ENCODE measurements around the gene MRPL2.
"Not testable (repeated sequence)": the region's sequence is repeated elsewhere in the genome, so short reads cannot be mapped to it uniquely, and the experiment has no call there.

Gene MRPL2

DNA sequence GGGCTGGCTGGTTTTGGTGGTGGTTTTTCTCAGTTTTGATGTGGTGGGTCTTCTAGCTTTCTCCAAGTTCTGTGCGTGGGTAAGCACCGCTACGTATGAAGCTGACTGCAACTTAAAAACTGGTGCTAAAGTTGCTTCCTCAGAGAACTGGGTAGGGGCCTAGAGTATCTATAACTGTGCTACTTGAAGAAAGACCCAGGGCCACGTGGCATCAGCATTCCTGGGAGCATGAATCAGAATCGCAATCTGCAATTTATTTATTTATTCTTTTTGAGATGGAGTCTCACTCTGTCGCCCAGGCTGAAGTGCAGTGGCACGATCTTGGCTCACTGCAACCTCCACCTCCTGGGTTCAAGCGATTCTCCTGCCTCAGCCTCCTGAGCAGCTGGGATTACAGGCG lies 22.7 kb upstream of the MRPL2 start:
- not testable (repeated sequence) for DNase-seq

DNA sequence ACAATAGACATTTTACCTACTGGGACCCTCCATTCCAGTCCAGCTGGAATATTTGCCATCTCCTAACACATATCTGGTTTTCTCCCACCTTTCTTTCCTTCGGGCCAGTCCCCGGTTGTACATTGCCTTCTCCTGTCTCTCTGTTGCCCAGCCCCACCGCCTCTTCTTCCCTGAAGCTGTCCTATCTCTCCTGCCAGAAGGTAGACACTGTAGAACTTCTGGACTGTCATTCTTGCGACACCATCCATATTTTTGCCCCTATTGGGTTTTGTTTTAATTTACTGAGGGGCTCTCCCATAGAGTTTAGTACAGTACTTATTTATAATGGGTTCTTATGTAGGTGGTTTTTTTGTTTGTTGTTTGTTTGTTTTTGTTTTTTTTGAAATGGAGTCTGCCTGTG lies 21.8 kb upstream of the MRPL2 start:
- DNase-seq = no peak

DNA sequence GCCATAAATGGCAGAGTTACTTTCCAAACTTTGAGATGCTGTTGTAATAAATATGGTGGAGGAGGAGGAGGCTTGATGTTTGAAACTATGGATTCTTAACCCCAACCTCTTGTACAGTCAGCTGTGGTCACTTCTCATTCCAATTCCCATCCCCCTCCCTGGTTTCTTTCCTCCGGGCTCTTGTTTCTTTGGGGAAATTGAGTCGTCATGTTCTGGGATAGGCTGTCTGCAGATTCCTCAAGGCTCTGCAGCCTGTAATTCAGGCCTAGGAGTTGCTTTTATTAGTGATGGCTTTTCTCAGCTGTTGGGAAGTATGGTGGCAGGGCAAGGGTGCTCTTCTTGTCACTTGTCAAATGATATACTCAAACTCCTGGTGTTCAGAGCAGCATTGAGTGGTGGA lies 19.5 kb upstream of the MRPL2 start:
- DNase-seq = no peak

DNA sequence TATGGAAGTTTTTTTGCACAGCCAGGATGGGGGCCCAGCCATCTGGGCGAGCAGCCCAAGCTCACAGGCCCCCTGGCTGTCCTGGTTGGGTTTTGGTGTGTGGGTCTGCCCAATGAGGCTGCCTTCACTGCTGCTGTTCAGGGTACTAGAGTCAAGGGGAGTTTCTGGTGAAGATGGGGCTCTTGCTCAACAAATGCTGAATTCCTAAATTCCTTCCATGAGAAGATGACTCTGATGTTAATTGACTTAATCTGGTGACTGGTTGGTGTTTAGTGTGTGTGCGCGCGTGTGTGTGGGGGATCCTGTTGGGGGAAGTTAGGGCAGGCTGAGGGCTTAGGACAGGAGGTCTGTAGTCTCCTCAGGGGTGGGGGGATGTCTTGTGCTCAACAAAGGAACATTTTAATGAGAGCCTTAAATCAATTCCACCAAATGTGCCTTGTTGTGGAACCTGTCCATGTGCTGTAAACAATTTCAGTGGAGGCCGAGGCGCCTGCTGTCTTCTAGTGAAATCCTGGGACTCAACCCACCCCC lies 18.8 kb upstream of the MRPL2 start:
- DNase-seq = no peak

DNA sequence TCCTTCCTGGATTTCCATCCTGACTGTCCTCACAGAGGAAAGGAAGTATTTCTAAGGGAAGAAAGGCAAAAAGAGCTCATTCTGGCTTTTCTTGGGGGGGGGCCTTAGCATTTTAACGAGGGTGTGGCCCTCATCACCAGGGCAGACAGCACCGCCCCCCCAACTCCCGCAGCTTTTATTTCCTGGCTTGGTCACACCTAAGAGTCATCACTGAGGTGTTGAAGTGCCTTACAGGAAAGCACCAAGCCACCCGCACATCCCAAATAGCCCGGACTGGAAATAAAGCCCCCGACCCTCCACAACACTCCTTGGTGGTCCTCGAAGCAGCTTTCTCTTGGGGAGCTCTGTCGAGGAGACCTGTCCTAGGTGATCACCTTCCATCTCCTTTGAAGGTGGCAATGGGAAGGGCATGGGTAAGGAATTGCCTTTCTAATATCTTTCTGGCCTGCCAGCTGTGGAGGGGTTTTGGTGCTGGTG lies 18.1 kb upstream of the MRPL2 start:
- no peak for DNase-seq

DNA sequence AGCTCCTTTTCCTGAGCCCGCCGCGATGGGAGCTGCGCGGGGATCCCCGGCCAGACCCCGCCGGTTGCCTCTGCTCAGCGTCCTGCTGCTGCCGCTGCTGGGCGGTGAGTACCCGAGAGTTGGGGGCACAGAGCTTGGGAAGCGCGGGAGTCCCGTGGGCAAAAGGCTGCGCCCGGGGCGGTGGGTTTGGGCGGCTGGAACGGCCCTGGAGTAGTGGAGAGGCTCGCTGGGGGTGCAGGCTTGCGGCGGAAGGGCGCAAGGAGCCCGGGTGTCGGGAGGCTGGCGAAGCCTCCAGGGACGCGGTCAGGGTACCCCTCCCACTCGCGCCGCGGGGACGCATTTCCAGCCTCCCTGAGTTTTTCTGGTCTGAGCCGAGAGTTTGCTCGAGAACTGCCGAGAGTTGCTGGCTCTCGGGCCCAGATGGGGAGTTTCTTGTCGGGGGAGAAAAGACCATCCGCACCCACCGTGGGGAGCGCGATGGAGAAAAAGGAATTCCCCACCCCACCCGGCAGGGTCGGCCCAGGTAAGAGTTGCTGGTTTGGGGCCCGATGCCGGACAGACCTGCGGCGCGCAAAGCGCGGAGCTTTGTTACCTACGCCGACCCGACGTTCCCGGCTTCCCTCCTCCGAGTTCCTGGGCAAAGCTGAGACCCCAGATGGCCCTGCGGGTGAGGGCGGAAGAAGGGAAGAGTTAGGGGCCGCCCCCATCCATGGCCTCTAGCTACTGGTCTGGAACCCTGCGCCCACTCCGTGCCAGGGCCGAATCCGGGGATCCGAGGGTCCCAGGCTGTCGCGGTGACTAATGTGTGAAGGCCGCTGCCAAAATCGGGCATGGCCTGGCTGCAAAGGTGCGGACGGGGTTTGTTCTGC lies 17.5 kb upstream of the MRPL2 start:
- no peak for DNase-seq

DNA sequence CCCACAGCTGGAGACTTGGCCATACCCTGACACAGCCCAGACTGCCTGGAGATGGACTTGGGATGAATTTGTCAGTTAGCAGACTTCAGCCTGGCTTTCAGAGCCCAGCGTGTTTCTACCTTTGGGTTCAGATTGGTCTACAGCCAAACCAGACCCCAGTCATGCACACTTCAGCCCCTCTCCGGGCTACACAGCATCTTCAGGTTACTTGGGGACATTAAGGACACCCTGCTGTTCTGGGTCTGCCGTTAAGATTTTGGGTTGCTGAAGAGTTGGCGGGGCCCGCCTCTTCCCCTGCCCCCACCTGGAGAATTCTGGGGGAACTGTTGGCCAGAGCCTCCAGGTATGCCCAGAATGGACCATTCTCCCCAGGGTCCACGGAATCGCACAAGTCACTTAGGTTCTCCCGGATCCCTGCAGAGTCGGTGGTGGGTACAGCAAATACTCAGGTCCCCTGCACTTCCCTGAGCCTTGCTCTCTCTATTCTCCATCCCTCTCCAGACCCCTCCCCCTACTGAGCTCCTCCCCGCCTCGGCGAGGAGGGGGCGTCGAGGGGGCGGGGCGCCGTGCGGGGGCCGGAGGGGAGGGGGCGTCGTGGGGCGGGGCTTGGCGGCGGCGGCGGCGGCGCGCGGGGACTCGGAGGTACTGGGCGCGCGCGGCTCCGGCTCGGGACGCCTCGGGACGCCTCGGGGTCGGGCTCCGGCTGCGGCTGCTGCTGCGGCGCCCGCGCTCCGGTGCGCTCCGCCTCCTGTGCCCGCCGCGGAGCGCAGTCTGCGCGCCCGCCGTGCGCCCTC lies 16.6 kb upstream of the MRPL2 start, which contains the start of gene PTK7:
Gene PTK7 (plus strand): TSS at position 645 of the 794 bp plus-strand sequence. CDS start 175 bp downstream, outside the sequence.
- peak; percentile 50 for DNase-seq

DNA sequence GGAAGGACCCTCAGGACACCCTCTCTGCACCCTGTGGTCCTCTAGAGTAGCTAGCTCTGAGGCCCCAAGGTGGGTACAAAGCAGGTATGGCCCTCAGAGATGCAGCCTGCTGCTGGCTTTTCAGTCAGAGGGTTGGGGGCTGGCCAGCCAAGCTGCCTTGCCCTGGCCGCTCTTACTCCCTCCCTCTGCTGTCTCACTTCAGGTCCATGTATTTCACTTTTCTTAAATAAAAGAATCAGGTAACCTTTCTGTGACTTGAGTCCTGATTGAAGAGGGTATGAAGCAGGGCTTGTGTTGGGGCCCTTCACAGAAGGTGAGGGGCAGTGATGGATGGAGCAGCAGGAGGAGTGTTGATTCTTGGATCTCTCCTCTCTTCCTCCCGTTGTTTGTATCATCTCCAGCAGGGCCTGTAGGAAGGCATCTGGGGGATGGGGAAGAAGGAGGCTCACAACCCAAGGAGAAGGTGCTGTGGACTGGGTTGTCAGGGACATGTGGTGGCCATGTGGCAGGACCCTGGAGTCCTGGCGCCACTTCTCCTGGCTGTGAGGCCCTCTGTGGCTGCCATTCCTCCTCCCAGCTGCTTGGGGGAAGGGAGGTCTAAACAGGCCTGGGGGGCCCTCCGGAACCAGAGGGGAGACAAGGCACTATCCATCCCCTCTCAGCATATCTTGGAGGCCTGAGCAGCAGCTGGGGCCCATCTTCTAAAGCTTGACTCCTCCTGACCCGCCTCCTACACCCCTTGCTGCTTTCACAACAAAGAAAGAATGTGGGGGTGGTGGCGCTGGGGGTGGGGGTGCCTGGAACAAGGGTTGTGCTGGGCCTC lies 15.8 kb upstream of the MRPL2 start:
- no peak for DNase-seq

DNA sequence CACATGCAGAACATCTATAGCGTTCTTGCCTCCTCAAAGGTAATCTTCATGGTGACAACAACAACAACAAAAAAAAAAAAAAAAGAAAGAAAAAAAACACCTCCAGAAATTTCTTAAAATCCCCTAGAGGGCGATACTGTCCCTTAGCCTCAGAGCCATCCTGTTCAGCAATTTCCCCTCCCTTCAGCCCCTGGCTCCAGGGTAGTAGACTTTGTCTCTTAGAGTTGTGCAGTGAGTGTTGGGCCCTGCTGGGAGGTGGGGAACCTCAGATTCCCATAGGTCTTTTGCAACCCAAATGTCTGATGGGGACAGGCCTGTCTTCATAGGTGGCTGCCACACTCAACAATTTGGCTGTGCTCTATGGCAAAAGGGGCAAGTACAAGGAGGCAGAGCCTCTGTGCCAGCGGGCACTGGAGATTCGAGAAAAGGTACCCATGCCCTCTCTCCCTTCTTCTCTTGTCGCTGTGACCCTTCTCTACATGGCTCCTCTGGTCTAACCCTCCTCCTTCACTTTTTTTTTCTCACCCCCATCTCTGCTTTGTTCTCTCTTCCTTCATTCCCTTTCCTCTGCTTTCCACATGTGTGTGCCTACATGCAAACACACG lies 10.9 kb upstream of the MRPL2 start:
- DNase-seq = no peak

DNA sequence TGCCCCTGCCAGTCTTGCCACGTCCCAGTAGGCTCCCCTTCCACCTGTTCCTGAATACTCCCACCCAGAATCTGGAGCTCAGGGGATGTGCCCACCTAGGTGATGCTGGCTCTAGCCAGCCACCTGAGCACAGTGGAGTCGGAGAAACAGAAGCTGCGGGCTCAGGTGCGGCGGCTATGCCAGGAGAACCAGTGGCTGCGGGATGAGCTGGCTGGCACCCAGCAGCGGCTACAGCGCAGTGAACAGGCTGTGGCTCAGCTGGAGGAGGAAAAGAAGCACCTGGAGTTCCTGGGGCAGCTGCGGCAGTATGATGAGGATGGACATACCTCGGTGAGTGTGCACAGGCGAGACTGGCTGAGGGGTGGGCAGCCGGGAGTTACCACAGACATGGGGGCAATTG lies 3.6 kb upstream of the MRPL2 start:
- no peak for DNase-seq

DNA sequence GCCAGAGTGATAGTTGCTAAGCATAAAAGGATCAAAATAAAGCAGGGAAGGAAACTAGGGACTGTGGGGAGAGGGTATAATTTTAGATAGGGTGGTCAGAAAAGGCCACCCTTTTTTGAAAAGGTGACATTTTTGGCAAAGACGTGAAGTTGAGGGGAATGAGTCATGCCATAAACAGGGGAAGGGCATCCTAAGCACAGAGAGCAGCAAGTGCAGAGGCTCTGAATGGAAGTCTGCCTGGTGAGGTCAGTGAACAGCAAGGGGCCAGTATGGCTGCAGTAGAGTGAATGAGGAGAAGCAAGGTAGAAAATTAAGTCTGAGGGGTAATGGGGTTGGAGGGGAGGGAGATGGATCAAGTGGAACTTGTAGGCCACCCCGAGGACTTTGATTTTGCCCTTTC lies 2.6 kb upstream of the MRPL2 start:
- DNase-seq = no peak

DNA sequence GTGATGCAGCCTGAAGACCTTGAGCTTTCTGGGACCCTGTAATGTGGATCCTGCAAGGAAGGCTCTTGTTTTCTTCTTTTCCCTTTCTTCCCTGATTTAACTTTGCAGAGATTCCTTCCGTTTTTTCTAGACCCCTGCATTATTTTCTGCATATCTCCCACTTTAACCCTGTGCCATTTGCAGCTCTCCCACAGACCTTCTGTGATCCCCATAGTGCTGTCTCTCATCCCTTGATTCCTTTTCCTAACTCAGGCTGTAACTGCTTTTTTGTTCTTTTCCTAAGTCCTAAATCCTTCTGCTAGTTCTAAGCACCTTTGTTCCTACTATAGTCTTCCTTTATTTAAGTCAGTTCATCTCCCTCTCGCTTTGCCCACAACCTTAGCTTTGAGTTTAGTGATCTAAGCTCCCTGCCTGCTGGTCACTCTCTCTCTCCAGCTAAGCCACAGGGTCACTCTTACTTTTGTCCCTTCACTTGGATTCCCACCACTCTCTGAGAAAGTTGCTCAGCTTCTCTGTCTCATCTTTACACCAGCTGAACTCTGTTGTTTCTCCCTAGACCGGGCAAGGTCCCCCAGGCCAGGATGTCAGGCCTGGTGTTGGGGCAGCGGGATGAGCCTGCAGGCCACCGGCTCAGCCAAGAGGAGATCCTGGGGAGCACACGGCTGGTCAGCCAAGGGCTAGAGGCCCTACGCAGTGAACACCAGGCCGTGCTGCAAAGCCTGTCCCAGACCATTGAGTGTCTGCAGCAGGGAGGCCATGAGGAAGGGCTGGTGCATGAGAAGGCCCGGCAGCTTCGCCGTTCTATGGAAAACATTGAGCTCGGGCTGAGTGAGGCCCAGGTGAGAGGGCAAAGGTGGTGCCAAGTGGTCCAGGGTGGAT lies 1.8 kb upstream of the MRPL2 start:
- no peak for DNase-seq

DNA sequence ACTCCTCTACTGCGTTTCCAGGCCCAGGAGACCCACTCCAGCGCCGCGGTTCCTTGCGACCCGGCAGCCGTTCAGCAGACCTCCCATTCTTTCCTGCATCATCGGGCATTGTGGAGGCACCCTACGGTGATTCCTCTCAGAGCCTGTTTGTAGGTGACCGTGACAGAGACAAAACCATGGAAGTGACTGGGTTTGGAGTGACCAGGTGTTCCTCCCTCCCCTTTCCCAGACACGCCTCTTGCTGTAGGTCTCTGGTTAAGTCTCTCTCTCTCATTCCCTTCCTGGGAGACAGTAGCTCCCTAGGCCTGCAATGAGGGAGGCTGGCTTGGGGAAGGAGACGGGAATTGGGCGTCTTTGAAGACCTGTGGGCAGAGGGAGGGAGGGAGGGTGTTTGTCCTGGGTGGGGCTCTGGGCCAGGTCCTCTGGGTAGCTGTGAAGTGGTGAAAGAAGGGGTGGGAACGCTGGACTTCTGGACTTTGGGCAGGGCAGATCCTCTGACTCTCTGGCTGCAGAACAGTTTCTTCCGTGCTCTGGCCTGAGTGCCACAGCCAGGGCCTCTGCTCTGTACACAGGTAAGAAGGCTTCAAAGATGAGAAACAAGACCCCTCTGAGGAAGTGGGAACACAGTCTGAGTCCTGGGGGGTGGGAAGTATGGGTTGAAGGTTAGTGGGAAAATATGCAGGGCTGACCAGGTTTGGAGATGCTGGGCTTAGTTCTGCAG lies 960 bp upstream of the MRPL2 start:
- no peak for DNase-seq

DNA sequence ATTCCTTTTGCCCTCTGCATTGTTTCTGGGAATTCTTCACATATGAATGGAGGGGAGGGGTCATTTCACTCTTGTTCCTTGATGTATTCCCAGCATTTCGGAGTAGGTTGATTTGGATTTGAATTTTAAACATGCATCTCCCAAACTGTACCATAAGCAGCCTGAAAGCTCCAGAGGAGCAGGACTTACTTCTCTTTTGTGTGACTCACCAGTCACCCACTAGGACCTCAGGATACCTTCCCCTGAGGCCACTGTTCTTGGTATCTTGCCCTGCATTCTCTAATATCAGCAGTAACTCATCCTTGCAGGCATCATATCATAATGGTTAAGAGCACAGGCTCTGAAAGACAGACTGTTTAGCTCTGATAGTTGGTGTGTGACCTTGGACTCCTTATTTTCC lies 703 bp downstream of the MRPL2 start:
- DNase-seq = no peak

DNA sequence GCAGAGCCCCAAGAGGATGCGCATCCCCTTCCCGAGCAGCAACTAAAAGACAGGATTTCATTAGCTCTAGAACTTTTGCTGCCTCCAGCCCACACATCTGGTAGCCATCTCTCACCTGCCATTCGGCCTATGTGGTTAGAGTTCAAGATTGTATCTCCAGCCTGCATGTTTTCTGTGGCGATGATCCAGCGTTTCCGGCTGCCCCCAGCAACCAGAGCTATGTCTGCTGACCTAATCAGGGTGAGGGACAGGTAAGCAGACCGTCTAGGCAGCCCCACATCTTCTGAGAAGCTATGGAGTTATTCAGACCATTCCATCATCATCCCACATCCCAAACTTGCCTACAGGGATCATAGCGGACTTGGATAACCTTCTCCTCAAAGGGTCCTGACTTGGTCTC lies 3.3 kb downstream of the MRPL2 start:
- DNase-seq = no peak

DNA sequence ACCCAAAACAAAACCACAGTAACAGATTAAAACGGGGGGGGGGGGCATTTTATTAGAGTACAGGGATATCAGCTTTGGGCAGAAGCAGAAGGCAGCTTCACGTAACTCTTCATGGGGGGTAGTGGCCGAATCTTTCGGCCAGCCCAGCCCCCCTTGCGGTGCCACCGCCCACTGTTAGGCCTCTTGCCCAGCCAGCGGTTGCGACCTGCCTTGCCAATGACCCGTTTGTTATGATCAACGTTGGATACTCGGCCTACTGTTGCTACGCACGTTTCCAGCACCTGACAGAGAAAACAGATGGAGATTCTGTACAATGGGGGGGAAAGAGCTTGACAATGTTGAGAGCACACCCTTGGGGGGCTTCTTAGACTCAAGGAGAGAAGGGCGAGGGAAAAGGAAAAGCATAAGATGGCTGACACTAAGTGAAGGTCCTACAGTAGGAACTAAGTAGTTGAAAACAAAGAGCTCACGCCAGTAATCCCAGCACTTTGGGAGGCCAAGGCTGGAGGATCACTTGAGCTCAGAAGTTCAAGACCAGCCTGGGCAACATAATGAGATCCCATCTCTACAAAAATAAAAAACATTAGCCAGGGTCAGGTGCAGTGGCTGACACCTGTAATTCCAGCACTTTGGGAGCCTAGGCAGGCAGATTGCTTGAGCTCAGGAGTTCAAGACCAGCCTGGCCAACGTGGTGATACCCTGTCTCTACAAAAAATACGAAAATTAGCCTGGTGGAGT lies 4.9 kb downstream of the MRPL2 start:
- DNase-seq = no peak

DNA sequence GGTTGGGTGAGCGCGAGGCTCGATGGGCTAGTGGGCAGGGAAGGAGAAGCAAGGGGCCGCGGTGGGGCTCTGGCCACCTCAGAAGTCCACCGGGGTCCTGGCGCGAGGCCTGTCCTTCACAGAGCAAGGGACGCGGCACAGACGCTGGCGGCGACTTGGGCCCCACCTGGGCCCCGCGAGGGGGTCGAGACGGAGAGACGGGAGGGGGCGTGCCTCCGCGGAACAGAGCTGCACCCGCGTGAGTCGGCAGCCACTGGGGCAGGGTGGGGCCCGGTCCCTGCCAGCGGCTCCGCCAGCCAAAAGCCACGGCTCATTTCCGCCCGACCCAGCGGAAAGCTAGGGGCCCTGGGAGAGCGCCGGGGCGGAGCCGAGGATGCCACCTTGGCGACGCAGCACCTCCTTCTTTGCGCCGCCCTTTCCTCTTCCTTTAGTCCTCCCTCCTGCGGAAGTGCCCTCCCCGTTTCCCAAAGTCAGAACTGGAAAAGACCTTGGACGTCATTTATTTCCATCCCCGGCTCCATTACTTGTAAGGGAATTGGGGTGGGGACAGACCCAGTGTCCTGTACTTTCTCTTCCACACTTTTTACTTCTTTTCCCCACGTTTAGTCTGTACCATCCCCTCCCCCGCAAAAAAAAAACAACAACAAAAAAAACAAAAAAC lies 5.6 kb downstream of the MRPL2 start, which contains the start of gene CUL7:
Gene CUL7 (minus strand): TSS at position 307 of the 661 bp plus-strand sequence. CDS start 1,063 bp downstream, outside the sequence.
- peak; percentile 92 for DNase-seq

DNA sequence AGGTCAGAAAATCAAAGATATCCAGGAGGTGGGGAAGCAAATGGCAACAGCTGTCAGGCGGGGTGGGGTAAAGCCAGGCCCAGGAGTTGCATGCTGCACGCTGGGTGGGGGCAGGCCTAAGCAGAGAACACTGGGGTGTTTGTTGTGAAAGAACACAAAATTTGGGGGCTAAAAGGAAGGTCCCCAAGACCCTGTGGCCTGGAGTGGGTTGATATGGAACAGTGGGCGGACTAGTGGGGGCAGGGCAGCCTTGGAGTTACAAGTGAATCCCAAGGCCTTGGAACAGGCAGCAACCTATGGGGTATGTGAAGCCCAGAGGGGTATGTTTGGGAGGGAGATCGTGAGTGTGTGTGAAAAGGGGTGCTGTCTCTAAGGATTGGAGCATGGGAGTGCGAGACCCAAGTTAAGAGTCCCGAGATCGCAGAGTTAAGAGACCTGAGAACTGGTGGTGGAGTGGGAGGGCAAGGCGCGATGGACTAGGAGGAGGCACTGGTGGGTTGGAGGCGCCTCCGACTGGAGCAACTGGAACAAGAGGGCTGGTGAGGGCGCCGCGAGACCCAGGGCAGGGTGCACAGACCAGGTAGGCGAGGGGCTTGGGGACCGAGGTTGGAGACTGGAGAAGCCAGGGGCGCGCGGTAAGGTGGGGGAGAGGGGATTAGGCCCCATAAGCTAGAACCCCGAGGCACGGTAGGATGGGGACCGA lies 6.2 kb downstream of the MRPL2 start:
- no peak for DNase-seq
